ENCODE data around the gene KLF1.
A peak's percentile ranks its signal among the peaks of the same experiment; 100 is the strongest.
"Not testable (repeated sequence)": the region's sequence is repeated elsewhere in the genome, so short reads cannot be mapped to it uniquely, and the experiment has no call there.

KLF1 gene

GRCh38 chr19:12890787-12891552 is 4.0 kb upstream of the KLF1 start, which contains the start of gene GCDH:
Gene GCDH (plus strand): TSS chr19:12891160. CDS start chr19:12891305, 145 bp downstream.
- peaks cover 2% of the 10 kb centered on the region; the same call in 1 of the 2 replicates for H3K27me3 ChIP-seq (ENCODE audit: control insufficient read depth, low read length)
- peaks cover 17% of the 10 kb centered on the region for H3K4me1 ChIP-seq (ENCODE audit: control insufficient read depth, low read length)
- peaks cover 13% of the 10 kb centered on the region for H3K79me2 ChIP-seq (ENCODE audit: control insufficient read depth, low read length)
- peak within 1 kb of the TSS; percentile 85 for H3K4me3 ChIP-seq (ENCODE audit: low read length)
- no peaks in the 10 kb centered on the region for H3K9me3 ChIP-seq (ENCODE audit: control insufficient read depth, insufficient read depth, low read length)
- no peaks in the 10 kb centered on the region for H3K9me2 ChIP-seq (replicated peaks; ENCODE audit: control insufficient read depth, low read length)
- H3K36me3 ChIP-seq (ENCODE audit: control insufficient read depth, low read length), result peaks cover 5% of the 10 kb centered on the region; the same call in 1 of the 2 replicates
- H4K20me1 ChIP-seq (ENCODE audit: control insufficient read depth, insufficient read depth, low read depth, low read length), result no peaks in the 10 kb centered on the region
- no peaks in the 10 kb centered on the region for H3F3A ChIP-seq (ENCODE audit: control insufficient read depth, insufficient read depth)
- no peak for TF ChIP-seq EZH2phosphoT487 (IDR thresholded peaks at IDR 0.05; ENCODE audit: borderline replicate concordance, low read length)
- TF ChIP-seq, protein P1, sequence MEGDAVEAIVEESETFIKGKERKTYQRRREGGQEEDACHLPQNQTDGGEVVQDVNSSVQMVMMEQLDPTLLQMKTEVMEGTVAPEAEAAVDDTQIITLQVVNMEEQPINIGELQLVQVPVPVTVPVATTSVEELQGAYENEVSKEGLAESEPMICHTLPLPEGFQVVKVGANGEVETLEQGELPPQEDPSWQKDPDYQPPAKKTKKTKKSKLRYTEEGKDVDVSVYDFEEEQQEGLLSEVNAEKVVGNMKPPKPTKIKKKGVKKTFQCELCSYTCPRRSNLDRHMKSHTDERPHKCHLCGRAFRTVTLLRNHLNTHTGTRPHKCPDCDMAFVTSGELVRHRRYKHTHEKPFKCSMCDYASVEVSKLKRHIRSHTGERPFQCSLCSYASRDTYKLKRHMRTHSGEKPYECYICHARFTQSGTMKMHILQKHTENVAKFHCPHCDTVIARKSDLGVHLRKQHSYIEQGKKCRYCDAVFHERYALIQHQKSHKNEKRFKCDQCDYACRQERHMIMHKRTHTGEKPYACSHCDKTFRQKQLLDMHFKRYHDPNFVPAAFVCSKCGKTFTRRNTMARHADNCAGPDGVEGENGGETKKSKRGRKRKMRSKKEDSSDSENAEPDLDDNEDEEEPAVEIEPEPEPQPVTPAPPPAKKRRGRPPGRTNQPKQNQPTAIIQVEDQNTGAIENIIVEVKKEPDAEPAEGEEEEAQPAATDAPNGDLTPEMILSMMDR (IDR thresholded peaks at IDR 0.05; ENCODE audit: low read depth, low read length, poor library complexity, severe bottlenecking), result no peak
- peak within 1 kb of the TSS; percentile 26; the same call in 1 of the 2 replicates for H3K27ac ChIP-seq (ENCODE audit: low read depth, low read length)
- peak within 1 kb of the TSS; percentile 83 for H3K4me2 ChIP-seq (ENCODE audit: low read length)

DNA sequence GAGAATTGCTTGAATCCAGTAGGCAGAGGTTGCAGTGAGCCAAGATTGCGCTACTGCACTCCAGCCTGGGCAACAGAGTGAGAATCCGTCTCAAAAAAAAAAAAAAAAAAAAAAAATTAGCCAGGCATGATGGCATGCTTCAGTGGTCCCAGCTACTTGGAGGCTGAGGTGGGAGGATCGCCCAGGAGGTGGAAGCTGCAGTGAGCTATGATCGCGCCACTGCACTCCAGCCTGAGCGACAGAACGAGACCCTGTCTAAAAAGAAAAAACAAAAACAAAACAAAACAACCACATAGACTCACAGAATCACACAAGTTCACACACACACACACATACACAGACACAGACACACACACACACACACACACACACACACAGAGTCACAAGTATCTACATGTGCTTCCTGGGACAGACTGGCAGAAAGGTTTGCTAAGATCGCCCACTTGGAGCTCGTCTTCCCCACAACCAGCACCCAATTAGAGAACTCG is 3.3 kb upstream of the KLF1 start:
- H3K9me3 ChIP-seq (ENCODE audit: control insufficient read depth, insufficient read depth, low read length); H3K36me3 ChIP-seq (ENCODE audit: control insufficient read depth, low read length); H4K20me1 ChIP-seq (ENCODE audit: control insufficient read depth, insufficient read depth, low read depth, low read length); H3K9me2 ChIP-seq (replicated peaks; ENCODE audit: control insufficient read depth, low read length); H3F3A ChIP-seq (ENCODE audit: control insufficient read depth, insufficient read depth); H3K27me3 ChIP-seq (ENCODE audit: control insufficient read depth, low read length): not testable (repeated sequence)
- peaks cover 21% of the 10 kb centered on the region for H3K4me1 ChIP-seq (ENCODE audit: control insufficient read depth, low read length)
- peak overlapping the region; percentile 26; the same call in 1 of the 2 replicates for H3K27ac ChIP-seq (ENCODE audit: low read depth, low read length)
- H3K79me2 ChIP-seq (ENCODE audit: control insufficient read depth, low read length), result peaks cover 13% of the 10 kb centered on the region
- peak overlapping the region; percentile 65 for H3K4me2 ChIP-seq (ENCODE audit: low read length)
- peak overlapping the region; percentile 65 for H3K4me3 ChIP-seq (ENCODE audit: low read length)

DNA sequence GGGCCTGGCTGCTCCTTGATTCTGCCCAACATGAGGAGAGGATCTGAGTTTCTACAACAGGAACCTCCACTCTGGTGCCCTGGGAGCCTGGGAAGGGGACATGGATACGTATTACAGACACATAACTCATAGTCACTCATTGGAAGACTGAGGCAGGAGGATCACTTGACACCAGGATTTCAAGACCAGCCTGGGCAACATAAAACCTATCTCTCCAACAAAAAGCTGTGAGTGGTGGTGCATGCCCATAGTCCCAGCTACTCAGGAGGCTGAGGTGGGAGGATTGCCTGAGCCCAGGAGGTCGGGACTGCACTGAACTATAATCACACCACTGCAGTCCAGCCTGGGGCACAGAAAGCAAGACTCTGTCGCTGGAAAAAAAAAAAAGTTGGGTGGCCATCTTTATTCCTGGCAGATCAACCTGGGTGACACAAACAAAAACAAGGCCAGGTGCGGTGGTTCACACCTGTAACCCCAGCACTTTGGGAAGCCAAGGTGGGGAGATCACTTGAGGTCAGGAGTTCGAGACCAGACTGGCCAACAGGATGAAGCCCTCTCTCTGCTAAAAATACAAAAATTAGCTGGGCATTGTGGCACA is 1.1 kb upstream of the KLF1 start:
- Histone ChIP-seq H3K27me3 (ENCODE audit: control insufficient read depth, low read length) (peaks cover 6% of the 10 kb centered on the region; the same call in 1 of the 2 replicates), H3K4me1 (ENCODE audit: control insufficient read depth, low read length) (peaks cover 33% of the 10 kb centered on the region), H3K36me3 (ENCODE audit: control insufficient read depth, low read length) (no peaks in the 10 kb centered on the region), H3K9me2 (replicated peaks; ENCODE audit: control insufficient read depth, low read length) (no peaks in the 10 kb centered on the region), H3F3A (ENCODE audit: control insufficient read depth, insufficient read depth) (no peaks in the 10 kb centered on the region), H3K4me2 (ENCODE audit: low read length) (no peak overlapping the region), H3K9me3 (ENCODE audit: control insufficient read depth, insufficient read depth, low read length) (peaks cover 12% of the 10 kb centered on the region), H3K4me3 (ENCODE audit: low read length) (no peak overlapping the region), H4K20me1 (ENCODE audit: control insufficient read depth, insufficient read depth, low read depth, low read length) (no peaks in the 10 kb centered on the region), H3K27ac (ENCODE audit: low read depth, low read length) (no peak overlapping the region), H3K79me2 (ENCODE audit: control insufficient read depth, low read length) (peaks cover 13% of the 10 kb centered on the region)
- TF ChIP-seq, protein P1 (IDR thresholded peaks at IDR 0.05; ENCODE audit: low read depth, low read length, poor library complexity, severe bottlenecking), result no peak
- no peak for TF ChIP-seq EZH2phosphoT487 (IDR thresholded peaks at IDR 0.05; ENCODE audit: borderline replicate concordance, low read length)

DNA sequence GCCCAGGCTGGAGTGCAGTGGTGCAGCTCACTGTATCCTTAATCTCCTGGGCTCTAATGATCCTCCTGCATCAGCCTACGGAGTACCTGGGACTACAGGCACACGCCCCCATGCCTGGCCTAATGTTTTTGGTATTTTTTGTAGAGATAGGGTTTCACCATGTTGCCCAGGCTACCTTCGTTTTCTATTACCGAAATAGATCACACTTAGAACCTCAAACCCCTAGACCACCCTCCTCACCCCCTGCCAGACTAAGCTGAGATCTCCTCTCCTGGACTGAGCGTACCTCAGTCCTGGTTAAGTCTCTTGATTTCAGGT is 391 bp downstream of the KLF1 start:
- TF ChIP-seq EZH2phosphoT487 (IDR thresholded peaks at IDR 0.05; ENCODE audit: borderline replicate concordance, low read length), result no peak
- TF ChIP-seq, protein P1 (IDR thresholded peaks at IDR 0.05; ENCODE audit: low read depth, low read length, poor library complexity, severe bottlenecking), result no peak
- Histone ChIP-seq H3K4me2 (ENCODE audit: low read length) (no peak overlapping the region), H3K27me3 (ENCODE audit: control insufficient read depth, low read length) (peaks cover 6% of the 10 kb centered on the region; the same call in 1 of the 2 replicates), H3K4me1 (ENCODE audit: control insufficient read depth, low read length) (peaks cover 34% of the 10 kb centered on the region), H3K4me3 (ENCODE audit: low read length) (no peak overlapping the region), H3F3A (ENCODE audit: control insufficient read depth, insufficient read depth) (no peaks in the 10 kb centered on the region), H3K79me2 (ENCODE audit: control insufficient read depth, low read length) (peaks cover 6% of the 10 kb centered on the region), H3K36me3 (ENCODE audit: control insufficient read depth, low read length) (no peaks in the 10 kb centered on the region), H3K9me3 (ENCODE audit: control insufficient read depth, insufficient read depth, low read length) (peaks cover 12% of the 10 kb centered on the region), H3K9me2 (replicated peaks; ENCODE audit: control insufficient read depth, low read length) (no peaks in the 10 kb centered on the region), H4K20me1 (ENCODE audit: control insufficient read depth, insufficient read depth, low read depth, low read length) (no peaks in the 10 kb centered on the region), H3K27ac (ENCODE audit: low read depth, low read length) (no peak overlapping the region)
